Effector memory CD8-positive, alpha-beta T cell (primary cell): ENCODE measurements around the gene C5orf58.

ENCODE experiments used
- ATAC-seq: fragments of 150-1000 bp; cut with Tn5 transposase; replicated peaks from 2 replicates; pipeline ENCODE4 v1.10.0; 2021; ENCODE audit warnings: mild to moderate bottlenecking, moderate library complexity
- DNase-seq, 3 experiments: peaks; one replicate each; pipeline ENCODE4 v3.0.0; 2021
- H3K27ac Mint-ChIP-seq, 2 donors: one replicate each; pipeline ENCODE4 v1.8.0; 2022; ENCODE audit warnings: mild to moderate bottlenecking in 2 of 2, mixed read lengths in 2 of 2, moderate library complexity in 2 of 2
- H3K27me3 Mint-ChIP-seq, 2 donors: one replicate each; pipeline ENCODE4 v1.8.0; 2022; ENCODE audit warnings: mixed read lengths in 2 of 2
- H3K36me3 Mint-ChIP-seq: one replicate; pipeline ENCODE4 v1.8.0; 2022; ENCODE audit warnings: mild to moderate bottlenecking, moderate library complexity, mixed read lengths; ENCODE audit not compliant: insufficient read depth
- H3K4me1 Mint-ChIP-seq, 2 donors: one replicate each; pipeline ENCODE4 v1.8.0; 2022; ENCODE audit warnings: low read depth in 2 of 2, mixed read lengths in 2 of 2
- H3K4me3 Mint-ChIP-seq, 2 donors: one replicate each; pipeline ENCODE4 v1.8.0; 2022; ENCODE audit warnings: mild to moderate bottlenecking in 2 of 2, mixed read lengths in 2 of 2, moderate library complexity in 2 of 2
- H3K9me3 Mint-ChIP-seq, 2 donors: one replicate each; pipeline ENCODE4 v1.8.0; 2022; ENCODE audit warnings: mixed read lengths in 2 of 2

The C5orf58 gene

DNA sequence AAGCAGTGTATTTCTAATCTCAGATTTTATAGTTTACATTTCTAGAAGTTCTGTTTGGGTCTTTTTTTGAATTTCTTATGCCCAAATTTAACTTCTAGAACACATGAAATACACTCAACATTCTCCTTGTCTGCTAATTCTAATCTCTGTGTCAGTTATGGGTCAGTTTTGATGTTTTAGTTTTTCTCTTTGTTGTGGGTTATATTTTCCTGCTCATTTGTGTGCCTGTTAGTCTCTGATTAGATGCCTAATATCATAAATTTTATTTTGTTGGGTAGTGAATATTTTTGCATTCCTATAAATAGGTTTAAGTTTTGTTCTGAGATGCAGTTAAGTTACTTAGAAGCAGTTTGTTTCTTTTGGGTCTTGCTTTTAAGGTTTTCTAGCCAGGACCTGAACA, 52.4 kb downstream of the C5orf58 start:
- peak overlapping the region; percentile 88 to 95 for H3K27ac Mint-ChIP-seq
- DNase-seq (no peak), ATAC-seq (no peak)
- H3K36me3 Mint-ChIP-seq = peaks cover 95% of the 10 kb centered on the region
- H3K27me3 Mint-ChIP-seq = no peaks in the 10 kb centered on the region
- no peaks in the 10 kb centered on the region for H3K9me3 Mint-ChIP-seq
- H3K4me3 Mint-ChIP-seq = peak overlapping the region; percentile 70 to 100
- H3K4me1 Mint-ChIP-seq = peaks cover 90 to 98% of the 10 kb centered on the region in 2 donors

DNA sequence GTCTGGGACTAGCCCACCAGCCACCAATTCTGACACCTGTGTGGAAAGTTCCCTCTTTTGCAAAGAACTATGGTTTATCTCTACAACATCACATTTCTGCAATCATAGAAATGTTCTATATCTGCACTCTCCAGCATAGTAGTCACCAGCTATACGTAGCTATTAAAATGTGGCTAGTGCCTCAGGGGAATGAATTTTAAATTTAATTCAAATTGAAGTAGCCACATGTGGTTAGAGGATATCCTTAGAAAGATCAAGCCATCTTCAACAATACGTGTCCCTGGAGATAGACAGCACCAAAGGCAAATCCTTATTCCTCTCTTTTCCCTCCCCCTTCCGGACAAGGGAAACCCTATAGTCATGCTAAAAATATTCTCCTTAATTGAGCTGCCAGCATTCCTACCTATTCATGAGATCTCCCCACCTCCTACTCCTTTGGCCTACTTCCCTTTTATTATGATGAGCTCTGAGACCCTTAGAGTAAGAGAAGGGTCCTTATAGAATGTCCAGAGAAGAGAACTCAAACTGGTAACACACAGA, 53.7 kb downstream of the C5orf58 start:
- H3K27me3 Mint-ChIP-seq = no peaks in the 10 kb centered on the region
- H3K27ac Mint-ChIP-seq = peak overlapping the region; percentile 88 to 95
- H3K4me3 Mint-ChIP-seq = peak overlapping the region in 1 of 2 donors; percentile 100
- no peaks in the 10 kb centered on the region for H3K9me3 Mint-ChIP-seq
- peaks cover 95% of the 10 kb centered on the region for H3K36me3 Mint-ChIP-seq
- ATAC-seq (no peak), DNase-seq (no peak)
- peaks cover 90 to 99% of the 10 kb centered on the region in 2 donors for H3K4me1 Mint-ChIP-seq

GRCh38 chr5:170287532-170287931, 54.7 kb downstream of the C5orf58 start:
- Mint-ChIP-seq H3K4me3 (peak overlapping the region; percentile 100), H3K9me3 (no peaks in the 10 kb centered on the region), H3K36me3 (peaks cover 95% of the 10 kb centered on the region), H3K27ac (peak overlapping the region; percentile 88 to 95), H3K4me1 (peaks cover 90 to 99% of the 10 kb centered on the region in 2 donors), H3K27me3 (no peaks in the 10 kb centered on the region)
- DNase-seq (no peak), ATAC-seq (peak; percentile 13)

- Mint-ChIP-seq H3K27me3 (no peaks in the 10 kb centered on the region), H3K27ac (peak overlapping the region; percentile 88 to 95), H3K36me3 (peaks cover 97% of the 10 kb centered on the region), H3K4me1 (peaks cover 91 to 99% of the 10 kb centered on the region in 2 donors), H3K9me3 (no peaks in the 10 kb centered on the region), H3K4me3 (peak overlapping the region; percentile 100)
- no peak for DNase-seq
- no peak for ATAC-seq
Observed at GRCh38 chr5:170288151-170288550, 55.4 kb downstream of the C5orf58 start.

DNA sequence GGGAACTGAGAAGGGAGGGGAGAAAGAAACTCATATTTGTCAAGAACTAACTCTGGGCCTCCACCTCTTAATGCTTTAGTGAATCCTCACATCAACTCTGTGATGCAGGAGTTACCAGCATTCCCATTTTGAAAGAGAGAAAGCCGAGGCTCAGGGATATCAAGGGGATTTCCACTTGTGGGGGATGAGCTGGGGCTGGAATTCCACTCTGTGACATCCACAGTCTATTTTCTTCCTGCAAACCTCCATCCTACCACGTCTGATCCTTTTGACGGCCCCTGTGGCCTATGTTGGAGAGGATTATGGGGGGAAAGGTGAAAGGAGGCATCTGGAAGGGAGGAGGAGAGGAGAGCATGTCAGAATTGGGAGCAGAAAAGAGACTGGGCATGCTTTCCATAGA, 55.8 kb downstream of the C5orf58 start:
- H3K27ac Mint-ChIP-seq = peak overlapping the region; percentile 88 to 95
- H3K36me3 Mint-ChIP-seq = peaks cover 97% of the 10 kb centered on the region
- ATAC-seq = no peak
- no peaks in the 10 kb centered on the region for H3K27me3 Mint-ChIP-seq
- H3K4me1 Mint-ChIP-seq = peaks cover 91 to 99% of the 10 kb centered on the region in 2 donors
- H3K9me3 Mint-ChIP-seq = no peaks in the 10 kb centered on the region
- no peak for DNase-seq
- H3K4me3 Mint-ChIP-seq = peak overlapping the region; percentile 100

- H3K4me3 Mint-ChIP-seq = peak overlapping the region; percentile 100
- ATAC-seq (no peak), DNase-seq (no peak)
- peak overlapping the region; percentile 88 to 95 for H3K27ac Mint-ChIP-seq
- H3K4me1 Mint-ChIP-seq = peaks cover 90 to 99% of the 10 kb centered on the region in 2 donors
- no peaks in the 10 kb centered on the region for H3K27me3 Mint-ChIP-seq
- H3K9me3 Mint-ChIP-seq = no peaks in the 10 kb centered on the region
- peaks cover 96% of the 10 kb centered on the region for H3K36me3 Mint-ChIP-seq
Observed at GRCh38 chr5:170289121-170289520, 56.3 kb downstream of the C5orf58 start.

DNA sequence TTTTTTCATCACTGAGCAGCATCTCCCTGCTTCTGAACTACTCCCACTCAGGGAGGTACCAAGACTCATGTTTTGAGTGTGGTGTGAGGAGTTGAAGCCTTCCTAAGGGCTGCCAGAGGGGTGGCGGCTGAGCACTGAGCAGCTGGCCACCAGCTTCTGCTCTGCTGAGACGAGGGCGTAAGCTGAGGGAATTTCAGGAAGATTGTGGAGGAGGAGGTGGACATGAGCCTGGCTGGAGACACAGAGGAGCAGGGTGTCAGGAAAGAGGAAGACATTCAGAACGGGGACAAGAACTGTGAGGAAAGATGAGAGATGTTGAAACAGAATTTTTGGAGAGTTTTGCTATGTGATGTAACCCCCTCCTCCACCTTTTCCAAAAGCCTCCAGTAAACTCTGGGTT, 57.0 kb downstream of the C5orf58 start:
- peaks cover 89 to 99% of the 10 kb centered on the region in 2 donors for H3K4me1 Mint-ChIP-seq
- no peak for DNase-seq
- H3K36me3 Mint-ChIP-seq = peaks cover 96% of the 10 kb centered on the region
- peak overlapping the region; percentile 88 to 95 for H3K27ac Mint-ChIP-seq
- no peak for ATAC-seq
- H3K27me3 Mint-ChIP-seq = no peaks in the 10 kb centered on the region
- H3K9me3 Mint-ChIP-seq = no peaks in the 10 kb centered on the region
- peak overlapping the region; percentile 100 for H3K4me3 Mint-ChIP-seq

DNA sequence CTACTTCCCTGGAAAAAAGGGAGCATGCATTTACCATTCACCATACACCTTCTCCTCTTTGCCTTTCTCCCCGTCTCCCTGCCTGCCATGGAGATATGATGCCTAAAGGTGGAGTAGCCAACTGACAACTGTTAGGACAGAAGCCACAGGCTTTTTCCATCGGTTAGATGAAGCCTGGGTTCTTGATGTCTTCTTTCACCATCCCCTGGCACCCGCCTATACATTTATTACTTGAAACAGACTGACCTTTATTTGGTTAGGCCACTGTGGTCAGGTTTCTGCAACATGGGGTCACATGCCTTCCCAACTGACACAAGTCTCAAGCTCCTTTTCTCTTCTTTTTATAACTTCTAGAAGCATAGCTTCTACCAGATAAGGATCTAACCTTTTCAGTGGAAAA, 57.7 kb downstream of the C5orf58 start:
- Mint-ChIP-seq H3K27ac (peak overlapping the region; percentile 88 to 95), H3K27me3 (no peaks in the 10 kb centered on the region), H3K9me3 (no peaks in the 10 kb centered on the region), H3K4me3 (peak overlapping the region; percentile 100), H3K36me3 (peaks cover 91% of the 10 kb centered on the region), H3K4me1 (peaks cover 88 to 98% of the 10 kb centered on the region in 2 donors)
- DNase-seq = no peak
- ATAC-seq = no peak

GRCh38 chr5:170292179-170293104, 59.7 kb downstream of the C5orf58 start:
- Mint-ChIP-seq H3K27ac (peak overlapping the region; percentile 95 to 99), H3K9me3 (no peaks in the 10 kb centered on the region), H3K4me1 (peaks cover 82 to 92% of the 10 kb centered on the region in 2 donors), H3K4me3 (peak overlapping the region; percentile 100), H3K27me3 (no peaks in the 10 kb centered on the region), H3K36me3 (peaks cover 90% of the 10 kb centered on the region)
- DNase-seq (no peak), ATAC-seq (peak; percentile 6)

GRCh38 chr5:170293273-170293672, 60.5 kb downstream of the C5orf58 start:
- H3K36me3 Mint-ChIP-seq = peaks cover 86% of the 10 kb centered on the region
- no peaks in the 10 kb centered on the region for H3K27me3 Mint-ChIP-seq
- H3K4me1 Mint-ChIP-seq = peaks cover 82 to 92% of the 10 kb centered on the region in 2 donors
- DNase-seq (peak; percentile 59 to 74 (median 72)), ATAC-seq (peak; percentile 73)
- no peaks in the 10 kb centered on the region for H3K9me3 Mint-ChIP-seq
- H3K4me3 Mint-ChIP-seq = peak overlapping the region; percentile 100
- H3K27ac Mint-ChIP-seq = peak overlapping the region; percentile 95 to 99

DNA sequence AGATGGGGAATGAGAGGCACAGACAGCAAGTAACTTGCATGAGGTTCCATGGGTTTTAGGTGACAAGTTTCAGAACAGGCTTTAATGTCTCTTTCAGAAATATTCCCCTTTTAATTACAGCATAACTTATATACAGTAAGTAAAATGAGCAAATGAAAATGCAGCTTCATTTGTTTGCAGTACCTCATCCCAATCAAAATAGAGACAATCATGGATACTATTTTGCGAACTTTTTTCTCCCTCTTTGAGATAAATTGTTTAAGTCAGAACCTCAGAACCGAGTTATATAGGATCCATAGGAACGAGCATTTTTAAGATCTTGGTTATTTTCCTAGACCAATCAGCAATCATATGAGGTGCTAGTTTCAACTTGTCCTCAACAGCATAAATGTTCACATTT, 61.3 kb downstream of the C5orf58 start:
- Mint-ChIP-seq H3K36me3 (peaks cover 78% of the 10 kb centered on the region), H3K27ac (peak overlapping the region; percentile 95 to 99), H3K9me3 (no peaks in the 10 kb centered on the region), H3K4me3 (peak overlapping the region; percentile 100), H3K27me3 (no peaks in the 10 kb centered on the region), H3K4me1 (peaks cover 78 to 91% of the 10 kb centered on the region in 2 donors)
- ATAC-seq (no peak), DNase-seq (no peak)

DNA sequence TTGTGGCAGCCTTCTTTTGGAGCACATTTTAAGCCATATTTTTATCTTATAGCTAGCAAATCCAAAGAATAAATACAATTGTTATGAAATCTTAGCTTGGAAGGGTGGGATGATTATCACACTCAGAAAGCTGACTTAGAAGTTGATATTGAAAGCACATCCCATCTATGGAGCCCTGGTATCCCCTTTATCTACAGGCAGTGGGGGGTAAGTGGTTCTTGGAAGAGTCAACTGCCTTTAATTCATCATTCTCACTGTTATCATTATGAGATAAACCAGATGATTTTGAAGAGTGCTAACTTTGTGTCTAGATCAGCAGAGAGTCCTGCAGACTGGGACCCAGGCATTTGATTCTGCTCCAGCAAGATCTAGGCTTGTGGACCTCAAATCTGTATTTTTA, 61.8 kb downstream of the C5orf58 start:
- peaks cover 73% of the 10 kb centered on the region for H3K36me3 Mint-ChIP-seq
- no peak for DNase-seq
- H3K27ac Mint-ChIP-seq = peak overlapping the region; percentile 95 to 99
- no peaks in the 10 kb centered on the region for H3K27me3 Mint-ChIP-seq
- ATAC-seq = no peak
- no peaks in the 10 kb centered on the region for H3K9me3 Mint-ChIP-seq
- peak overlapping the region; percentile 100 for H3K4me3 Mint-ChIP-seq
- peaks cover 73 to 90% of the 10 kb centered on the region in 2 donors for H3K4me1 Mint-ChIP-seq
